ENCODE measurements around the gene MAML3. TPM values are rescaled to one million over a fixed set of nuclear protein-coding genes. Genes with fewer than 3 reads are reported as not detected.

MAML3 gene
- total RNA-seq, 5 donors from 2014 or later (not counting 1 experiment from before 2014, with no cell fraction given) = 2.0 to 3.4 (median 2.7) TPM

GRCh38 chr4:140149846-140150635, 3.9 kb downstream of the MAML3 start:
- H3K27ac Mint-ChIP-seq = peak overlapping the region; percentile 93 to 96
- ChIA-PET CTCF (interaction anchor here (0.5 to 1.0 kb wide), 6 partner anchors 49 to 101 kb away, joined by 4 to 8 read pairs (median 4); no protein-coding TSS in a partner anchor), POLR2A (interaction anchor here (0.6 to 1.0 kb wide), 6 partner anchors 32 to 688 kb away, joined by 3 to 7 read pairs (median 4); no protein-coding TSS in a partner anchor)
- no peaks in the 10 kb centered on the region for H3K27me3 Mint-ChIP-seq
- no peaks in the 10 kb centered on the region for H3K9me3 Mint-ChIP-seq
- peak overlapping the region; percentile 95 to 96 (median 95) for H3K4me3 Mint-ChIP-seq
- no peaks in the 10 kb centered on the region for H3K36me3 Mint-ChIP-seq
- H3K9me3 ChIP-seq = no peaks in the 10 kb centered on the region
- ATAC-seq (replicated peaks in 1 of 4) (peak; percentile 21 to 39 (median 32)), DNase-seq (peak; percentile 44 to 79 (median 64))
- peaks cover 19 to 42% of the 10 kb centered on the region in 2 experiments for H3K4me1 ChIP-seq (ENCODE audit: control insufficient read depth in 1 of 2, extremely low read depth in 1 of 2, insufficient read depth in 2 of 2, low read length in 2 of 2)
- peak overlapping the region; percentile 83 to 99 for H3K4me3 ChIP-seq (ENCODE audit: control insufficient read depth in 1 of 2, extremely low read depth in 1 of 2, low read length in 1 of 2)
- H3K27me3 ChIP-seq (replicated peaks in 1 of 2; ENCODE audit: control insufficient read depth in 2 of 2, extremely low read depth in 1 of 2, insufficient read depth in 2 of 2, low read length in 1 of 2) = peaks cover 0 to 27% of the 10 kb centered on the region in 2 experiments
- H3K27ac ChIP-seq (ENCODE audit: low read length) = peak overlapping the region; percentile 76
- WGBS (ENCODE audit: insufficient coverage) = 0% methylated on average over 5 of the region's 20 CpGs
- H3K4me1 Mint-ChIP-seq = peaks cover 20 to 32% (median 22%) of the 10 kb centered on the region in 3 donors
- no peaks in the 10 kb centered on the region for H3K36me3 ChIP-seq (ENCODE audit: control insufficient read depth in 2 of 2, extremely low read depth in 1 of 2, insufficient read depth in 1 of 2, low read length in 1 of 2)

GRCh38 chr4:140144050-140144449, 9.9 kb downstream of the MAML3 start:
- ChIA-PET CTCF (interaction anchor here in 1 of 2 donors (0.7 kb wide), 1 partner anchor 69 kb away, joined by 5 read pairs; no protein-coding TSS in a partner anchor), POLR2A (interaction anchor here (0.6 to 0.8 kb wide), 3 partner anchors 13 to 119 kb away, joined by 3 to 5 read pairs (median 4); no protein-coding TSS in a partner anchor)
- Histone ChIP-seq H3K27ac (ENCODE audit: low read length) (no peak overlapping the region), H3K9me3 (no peaks in the 10 kb centered on the region), H3K4me1 (ENCODE audit: control insufficient read depth in 1 of 2, extremely low read depth in 1 of 2, insufficient read depth in 2 of 2, low read length in 2 of 2) (peaks cover 2 to 22% of the 10 kb centered on the region in 2 experiments), H3K36me3 (ENCODE audit: control insufficient read depth in 2 of 2, extremely low read depth in 1 of 2, insufficient read depth in 1 of 2, low read length in 1 of 2) (no peaks in the 10 kb centered on the region), H3K27me3 (replicated peaks in 1 of 2; ENCODE audit: control insufficient read depth in 2 of 2, extremely low read depth in 1 of 2, insufficient read depth in 2 of 2, low read length in 1 of 2) (no peaks in the 10 kb centered on the region), H3K4me3 (ENCODE audit: control insufficient read depth in 1 of 2, extremely low read depth in 1 of 2, low read length in 1 of 2) (no peak overlapping the region)
- H3K9me3 Mint-ChIP-seq = no peaks in the 10 kb centered on the region
- no peaks in the 10 kb centered on the region for H3K36me3 Mint-ChIP-seq
- H3K4me1 Mint-ChIP-seq = peaks cover 13 to 23% (median 22%) of the 10 kb centered on the region in 3 donors
- H3K27me3 Mint-ChIP-seq = no peaks in the 10 kb centered on the region
- ATAC-seq (replicated peaks in 1 of 4) (no peak), DNase-seq (no peak)
- no peak overlapping the region for H3K27ac Mint-ChIP-seq
- peak overlapping the region in 1 of 3 donors; percentile 4 for H3K4me3 Mint-ChIP-seq
- WGBS (ENCODE audit: insufficient coverage) = no CpG with 5 or more reads among the region's 5 CpGs

- no peak overlapping the region for H3K27ac Mint-ChIP-seq
- DNase-seq = no peak
- peaks cover 17 to 32% (median 29%) of the 10 kb centered on the region in 3 donors for H3K4me1 Mint-ChIP-seq
- POLR2A ChIA-PET = no interaction called here
- Histone ChIP-seq H3K9me3 (no peaks in the 10 kb centered on the region), H3K27me3 (replicated peaks in 1 of 2; ENCODE audit: control insufficient read depth in 2 of 2, extremely low read depth in 1 of 2, insufficient read depth in 2 of 2, low read length in 1 of 2) (no peaks in the 10 kb centered on the region), H3K4me1 (ENCODE audit: control insufficient read depth in 1 of 2, extremely low read depth in 1 of 2, insufficient read depth in 2 of 2, low read length in 2 of 2) (peaks cover 2 to 23% of the 10 kb centered on the region in 2 experiments), H3K4me3 (ENCODE audit: control insufficient read depth in 1 of 2, extremely low read depth in 1 of 2, low read length in 1 of 2) (no peak overlapping the region), H3K27ac (ENCODE audit: low read length) (no peak overlapping the region), H3K36me3 (ENCODE audit: control insufficient read depth in 2 of 2, extremely low read depth in 1 of 2, insufficient read depth in 1 of 2, low read length in 1 of 2) (no peaks in the 10 kb centered on the region)
- peaks cover 0 to 1% of the 10 kb centered on the region in 2 donors for H3K27me3 Mint-ChIP-seq
- no peaks in the 10 kb centered on the region for H3K9me3 Mint-ChIP-seq
- no peak overlapping the region for H3K4me3 Mint-ChIP-seq
- WGBS (ENCODE audit: insufficient coverage) = 88% methylated on average over 1 of the region's 4 CpGs
- H3K36me3 Mint-ChIP-seq = no peaks in the 10 kb centered on the region
- ATAC-seq (replicated peaks in 1 of 4) = no peak
- CTCF ChIA-PET = no interaction called here
These were observed 12.7 kb downstream of the MAML3 start for GRCh38 chr4:140141210-140141835.

GRCh38 chr4:140140566-140140965, 13.4 kb downstream of the MAML3 start:
- Histone ChIP-seq H3K9me3 (no peaks in the 10 kb centered on the region), H3K4me1 (ENCODE audit: control insufficient read depth in 1 of 2, extremely low read depth in 1 of 2, insufficient read depth in 2 of 2, low read length in 2 of 2) (peaks cover 2 to 23% of the 10 kb centered on the region in 2 experiments), H3K27ac (ENCODE audit: low read length) (no peak overlapping the region), H3K36me3 (ENCODE audit: control insufficient read depth in 2 of 2, extremely low read depth in 1 of 2, insufficient read depth in 1 of 2, low read length in 1 of 2) (no peaks in the 10 kb centered on the region), H3K4me3 (ENCODE audit: control insufficient read depth in 1 of 2, extremely low read depth in 1 of 2, low read length in 1 of 2) (no peak overlapping the region), H3K27me3 (replicated peaks in 1 of 2; ENCODE audit: control insufficient read depth in 2 of 2, extremely low read depth in 1 of 2, insufficient read depth in 2 of 2, low read length in 1 of 2) (peaks cover 0 to under 1% of the 10 kb centered on the region in 2 experiments)
- H3K27me3 Mint-ChIP-seq = peaks cover 0 to 1% of the 10 kb centered on the region in 2 donors
- peaks cover 17 to 32% (median 29%) of the 10 kb centered on the region in 3 donors for H3K4me1 Mint-ChIP-seq
- no peaks in the 10 kb centered on the region for H3K9me3 Mint-ChIP-seq
- no peak overlapping the region for H3K4me3 Mint-ChIP-seq
- H3K27ac Mint-ChIP-seq = no peak overlapping the region
- WGBS (ENCODE audit: insufficient coverage) = no CpG with 5 or more reads among the region's 3 CpGs
- ChIA-PET POLR2A (interaction anchor here in 1 of 2 donors (0.6 kb wide), 1 partner anchor 229 kb away, joined by 3 read pairs; no protein-coding TSS in a partner anchor), CTCF (no interaction called here)
- DNase-seq (no peak), ATAC-seq (replicated peaks in 1 of 4) (no peak)
- H3K36me3 Mint-ChIP-seq = no peaks in the 10 kb centered on the region

GRCh38 chr4:140138428-140138827, 15.6 kb downstream of the MAML3 start:
- 90% methylated on average over 2 of the region's 6 CpGs for WGBS (ENCODE audit: insufficient coverage)
- H3K27me3 Mint-ChIP-seq = peaks cover 0 to 3% of the 10 kb centered on the region in 2 donors
- Histone ChIP-seq H3K27ac (ENCODE audit: low read length) (no peak overlapping the region), H3K4me3 (ENCODE audit: control insufficient read depth in 1 of 2, extremely low read depth in 1 of 2, low read length in 1 of 2) (no peak overlapping the region), H3K4me1 (ENCODE audit: control insufficient read depth in 1 of 2, extremely low read depth in 1 of 2, insufficient read depth in 2 of 2, low read length in 2 of 2) (peaks cover 0 to 18% of the 10 kb centered on the region in 2 experiments), H3K36me3 (ENCODE audit: control insufficient read depth in 2 of 2, extremely low read depth in 1 of 2, insufficient read depth in 1 of 2, low read length in 1 of 2) (no peaks in the 10 kb centered on the region), H3K9me3 (no peaks in the 10 kb centered on the region), H3K27me3 (replicated peaks in 1 of 2; ENCODE audit: control insufficient read depth in 2 of 2, extremely low read depth in 1 of 2, insufficient read depth in 2 of 2, low read length in 1 of 2) (peaks cover 0 to 3% of the 10 kb centered on the region in 2 experiments)
- no peak overlapping the region for H3K4me3 Mint-ChIP-seq
- no peak overlapping the region for H3K27ac Mint-ChIP-seq
- peaks cover 9 to 22% (median 21%) of the 10 kb centered on the region in 3 donors for H3K4me1 Mint-ChIP-seq
- no peak for DNase-seq
- no peaks in the 10 kb centered on the region for H3K36me3 Mint-ChIP-seq
- ATAC-seq (replicated peaks in 1 of 4) = no peak
- ChIA-PET CTCF (no interaction called here), POLR2A (no interaction called here)
- no peaks in the 10 kb centered on the region for H3K9me3 Mint-ChIP-seq

GRCh38 chr4:140137671-140138070, 16.3 kb downstream of the MAML3 start:
- no peaks in the 10 kb centered on the region for H3K36me3 ChIP-seq (ENCODE audit: control insufficient read depth in 2 of 2, extremely low read depth in 1 of 2, insufficient read depth in 1 of 2, low read length in 1 of 2)
- no peak overlapping the region for H3K4me3 ChIP-seq (ENCODE audit: control insufficient read depth in 1 of 2, extremely low read depth in 1 of 2, low read length in 1 of 2)
- H3K27ac Mint-ChIP-seq = no peak overlapping the region
- H3K27ac ChIP-seq (ENCODE audit: low read length) = no peak overlapping the region
- H3K9me3 ChIP-seq = no peaks in the 10 kb centered on the region
- peaks cover 0 to 18% of the 10 kb centered on the region in 2 experiments for H3K4me1 ChIP-seq (ENCODE audit: control insufficient read depth in 1 of 2, extremely low read depth in 1 of 2, insufficient read depth in 2 of 2, low read length in 2 of 2)
- peaks cover 6 to 18% (median 15%) of the 10 kb centered on the region in 3 donors for H3K4me1 Mint-ChIP-seq
- H3K27me3 Mint-ChIP-seq = peaks cover 0 to 3% of the 10 kb centered on the region in 2 donors
- DNase-seq = no peak
- H3K4me3 Mint-ChIP-seq = no peak overlapping the region
- ChIA-PET CTCF (no interaction called here), POLR2A (no interaction called here)
- peaks cover 0 to 3% of the 10 kb centered on the region in 2 experiments for H3K27me3 ChIP-seq (replicated peaks in 1 of 2; ENCODE audit: control insufficient read depth in 2 of 2, extremely low read depth in 1 of 2, insufficient read depth in 2 of 2, low read length in 1 of 2)
- H3K36me3 Mint-ChIP-seq = no peaks in the 10 kb centered on the region
- no peak for ATAC-seq (replicated peaks in 1 of 4)
- 29% methylated on average over 3 of the region's 3 CpGs for WGBS (ENCODE audit: insufficient coverage)
- H3K9me3 Mint-ChIP-seq = no peaks in the 10 kb centered on the region

Measured in T-cell (primary cell).